ENCODE measurements around the gene TCF23. TPM values are rescaled to one million over a fixed set of nuclear protein-coding genes. Genes with fewer than 3 reads are reported as not detected.

Gene TCF23
- total RNA-seq, 1 experiment from 2014 or later, result not detected

- no peaks in the 10 kb centered on the region for H3K4me1 ChIP-seq (ENCODE audit: insufficient read depth, low read length)
- H3K9me2 ChIP-seq (replicated peaks; ENCODE audit: low read length), result no peaks in the 10 kb centered on the region
- no peak overlapping the region for H3K4me3 ChIP-seq (ENCODE audit: low read length)
- no peak for TF ChIP-seq EZH2phosphoT487 (IDR thresholded peaks at IDR 0.05; ENCODE audit: borderline replicate concordance, low read length)
- TF ChIP-seq EZH2 (IDR thresholded peaks at IDR 0.05; ENCODE audit: low read length, unreplicated experiment), result no peak
- no peak for TF ChIP-seq CTCF (conservative IDR thresholded peaks at IDR 0.05; ENCODE audit: low read depth, low read length)
- intact Hi-C loops (cut with micrococcal nuclease), result no loop called here
- no peaks in the 10 kb centered on the region for H4K20me1 ChIP-seq (ENCODE audit: low read length)
- H2AFZ ChIP-seq (ENCODE audit: low read length), result no peak overlapping the region
- no peak overlapping the region for H3K9ac ChIP-seq (ENCODE audit: low read length)
- H3K9me3 ChIP-seq (ENCODE audit: low read length), result no peaks in the 10 kb centered on the region
- ATAC-seq (0 out of 2 replicates have a peak, but pooled peaks have one; percentile 18), DNase-seq (peak; percentile 11)
- H3K36me3 ChIP-seq (ENCODE audit: low read depth, low read length), result no peaks in the 10 kb centered on the region
- H3F3A ChIP-seq (ENCODE audit: low read length, unreplicated experiment), result no peaks in the 10 kb centered on the region
- no TSS peak for BruUV-seq (replicated peaks)
- H3K4me2 ChIP-seq (ENCODE audit: low read length), result no peak overlapping the region
- ChIA-PET POLR2A (ENCODE audit: unreplicated experiment) (no interaction called here), CTCF (no interaction called here)
- no peaks in the 10 kb centered on the region for H3K79me2 ChIP-seq (ENCODE audit: low read length)
- H3K27me3 ChIP-seq (ENCODE audit: low read length), result no peaks in the 10 kb centered on the region
- H3K27ac ChIP-seq (ENCODE audit: low read length), result no peak overlapping the region
These were observed 4.1 kb downstream of the TCF23 start for GRCh38 chr2:27152796-27153464.

GRCh38 chr2:27154488-27154887 is 5.7 kb downstream of the TCF23 start:
- TF ChIP-seq EZH2phosphoT487 (IDR thresholded peaks at IDR 0.05; ENCODE audit: borderline replicate concordance, low read length) (no peak), CTCF (conservative IDR thresholded peaks at IDR 0.05; ENCODE audit: low read depth, low read length) (no peak), EZH2 (IDR thresholded peaks at IDR 0.05; ENCODE audit: low read length, unreplicated experiment) (no peak)
- no peaks in the 10 kb centered on the region for H3K27me3 ChIP-seq (ENCODE audit: low read length)
- intact Hi-C loops (cut with micrococcal nuclease), result no loop called here
- BruUV-seq (replicated peaks), result no TSS peak
- ATAC-seq, result no peak
- H3K79me2 ChIP-seq (ENCODE audit: low read length), result no peaks in the 10 kb centered on the region
- no peak for DNase-seq
- H3K9me2 ChIP-seq (replicated peaks; ENCODE audit: low read length), result no peaks in the 10 kb centered on the region
- no peak overlapping the region for H3K4me2 ChIP-seq (ENCODE audit: low read length)
- H4K20me1 ChIP-seq (ENCODE audit: low read length), result no peaks in the 10 kb centered on the region
- no peaks in the 10 kb centered on the region for H3F3A ChIP-seq (ENCODE audit: low read length, unreplicated experiment)
- CTCF ChIA-PET, result no interaction called here
- H3K4me1 ChIP-seq (ENCODE audit: insufficient read depth, low read length), result no peaks in the 10 kb centered on the region
- POLR2A ChIA-PET (ENCODE audit: unreplicated experiment), result no interaction called here
- no peak overlapping the region for H3K4me3 ChIP-seq (ENCODE audit: low read length)
- H3K27ac ChIP-seq (ENCODE audit: low read length), result no peak overlapping the region
- no peak overlapping the region for H2AFZ ChIP-seq (ENCODE audit: low read length)
- H3K36me3 ChIP-seq (ENCODE audit: low read depth, low read length), result no peaks in the 10 kb centered on the region
- no peak overlapping the region for H3K9ac ChIP-seq (ENCODE audit: low read length)
- no peaks in the 10 kb centered on the region for H3K9me3 ChIP-seq (ENCODE audit: low read length)

- ATAC-seq (no peak), DNase-seq (no peak)
- Histone ChIP-seq H3K9me3 (ENCODE audit: low read length) (no peaks in the 10 kb centered on the region), H3K27ac (ENCODE audit: low read length) (no peak overlapping the region), H2AFZ (ENCODE audit: low read length) (no peak overlapping the region), H3K9ac (ENCODE audit: low read length) (no peak overlapping the region), H3K36me3 (ENCODE audit: low read depth, low read length) (no peaks in the 10 kb centered on the region), H3K27me3 (ENCODE audit: low read length) (no peaks in the 10 kb centered on the region), H3K79me2 (ENCODE audit: low read length) (no peaks in the 10 kb centered on the region), H3F3A (ENCODE audit: low read length, unreplicated experiment) (no peaks in the 10 kb centered on the region), H3K9me2 (replicated peaks; ENCODE audit: low read length) (no peaks in the 10 kb centered on the region), H4K20me1 (ENCODE audit: low read length) (no peaks in the 10 kb centered on the region), H3K4me1 (ENCODE audit: insufficient read depth, low read length) (no peaks in the 10 kb centered on the region), H3K4me3 (ENCODE audit: low read length) (no peak overlapping the region), H3K4me2 (ENCODE audit: low read length) (no peak overlapping the region)
- ChIA-PET CTCF (no interaction called here), POLR2A (ENCODE audit: unreplicated experiment) (no interaction called here)
- no peak for TF ChIP-seq CTCF (conservative IDR thresholded peaks at IDR 0.05; ENCODE audit: low read depth, low read length)
- no peak for TF ChIP-seq EZH2phosphoT487 (IDR thresholded peaks at IDR 0.05; ENCODE audit: borderline replicate concordance, low read length)
- no peak for TF ChIP-seq EZH2 (IDR thresholded peaks at IDR 0.05; ENCODE audit: low read length, unreplicated experiment)
- intact Hi-C loops (cut with micrococcal nuclease), result no loop called here
- BruUV-seq (replicated peaks), result no TSS peak
These were observed 6.3 kb downstream of the TCF23 start for GRCh38 chr2:27155069-27155520.

Measured in PC-3 (cell line).